GM19193 (cell line): ENCODE results near the gene TMEM80.

Experiments used
- POLR2A ChIP-seq: IDR thresholded peaks from 4 replicates; pipeline ENCODE4 v1.6.1; 2011; ENCODE audit not compliant: insufficient read depth, insufficient read length; ENCODE audit errors: extremely low read depth

Gene TMEM80

DNA sequence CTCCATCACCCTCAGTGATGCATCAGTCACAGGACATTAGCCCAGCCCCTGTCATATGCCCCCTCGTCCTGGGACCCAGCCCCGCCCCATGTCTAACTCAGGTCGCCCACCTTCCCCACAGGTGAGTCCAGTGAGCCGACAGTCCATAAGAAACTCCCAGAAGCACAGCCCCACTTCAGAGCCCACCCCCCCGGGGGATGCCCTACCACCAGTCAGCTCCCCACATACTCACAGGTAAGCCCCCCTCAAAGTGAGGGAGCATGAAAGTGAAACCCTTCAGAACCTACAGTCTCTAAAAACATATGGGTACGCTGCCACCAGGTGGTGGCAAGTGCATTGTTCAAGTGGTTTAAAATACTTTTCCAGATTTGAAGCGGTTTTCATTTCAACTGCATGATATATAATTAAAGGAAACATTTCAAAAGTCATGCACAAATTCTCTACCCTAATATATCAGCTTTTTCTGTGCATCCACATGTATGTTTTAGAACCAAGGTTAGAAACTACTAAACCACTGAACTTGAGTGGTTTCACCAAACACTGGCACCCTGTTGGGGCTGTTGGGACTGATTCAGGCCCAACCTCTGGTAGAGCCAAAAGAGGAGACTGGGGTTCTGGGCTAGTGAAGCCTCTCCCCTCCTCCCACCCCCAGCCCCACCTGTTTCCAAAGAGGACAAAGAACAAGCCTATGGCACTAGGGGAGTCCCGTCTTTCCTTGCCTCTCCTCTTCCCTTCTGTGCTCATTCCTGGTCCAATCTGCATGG lies 27.7 kb downstream of the TMEM80 start:
- no peak for TF ChIP-seq POLR2A

DNA sequence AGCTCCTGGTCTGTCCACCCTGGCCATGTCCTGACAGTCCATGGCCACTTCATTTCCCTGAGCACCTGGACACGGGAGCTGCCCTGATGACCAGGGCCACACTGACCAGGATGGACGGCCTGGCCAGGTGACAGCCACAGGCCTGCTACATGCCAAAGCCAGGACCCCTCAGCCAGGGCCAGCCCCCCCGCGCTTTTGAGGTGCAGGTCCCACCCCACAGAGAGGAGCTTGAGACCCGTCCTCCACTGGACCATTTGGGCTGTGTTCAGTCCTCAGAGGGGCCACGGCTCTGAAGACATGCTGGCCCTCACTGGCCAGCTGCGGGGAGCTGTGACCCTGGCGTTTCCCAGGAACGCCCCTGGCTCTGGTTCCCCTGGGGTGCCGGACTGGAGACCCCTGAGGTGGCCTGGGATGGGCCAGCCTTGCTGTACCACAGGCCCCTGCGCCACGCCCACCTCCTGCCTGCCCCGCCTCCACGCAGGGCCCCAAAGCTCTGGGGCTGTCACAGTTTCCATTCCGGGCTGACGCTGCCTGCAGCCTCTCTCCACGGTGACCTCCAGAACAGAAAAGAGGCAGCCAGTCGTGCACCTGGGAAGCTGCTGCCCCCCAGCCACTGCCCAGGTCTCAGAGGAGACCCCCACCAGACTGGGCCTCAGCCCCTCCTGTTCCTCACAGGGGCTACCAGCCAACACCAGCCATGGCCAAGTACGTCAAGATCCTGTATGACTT lies 28.6 kb downstream of the TMEM80 start:
- TF ChIP-seq POLR2A, result no peak

GRCh38 chr11:724778-725386 lies 29.3 kb downstream of the TMEM80 start:
- TF ChIP-seq POLR2A, result no peak

DNA sequence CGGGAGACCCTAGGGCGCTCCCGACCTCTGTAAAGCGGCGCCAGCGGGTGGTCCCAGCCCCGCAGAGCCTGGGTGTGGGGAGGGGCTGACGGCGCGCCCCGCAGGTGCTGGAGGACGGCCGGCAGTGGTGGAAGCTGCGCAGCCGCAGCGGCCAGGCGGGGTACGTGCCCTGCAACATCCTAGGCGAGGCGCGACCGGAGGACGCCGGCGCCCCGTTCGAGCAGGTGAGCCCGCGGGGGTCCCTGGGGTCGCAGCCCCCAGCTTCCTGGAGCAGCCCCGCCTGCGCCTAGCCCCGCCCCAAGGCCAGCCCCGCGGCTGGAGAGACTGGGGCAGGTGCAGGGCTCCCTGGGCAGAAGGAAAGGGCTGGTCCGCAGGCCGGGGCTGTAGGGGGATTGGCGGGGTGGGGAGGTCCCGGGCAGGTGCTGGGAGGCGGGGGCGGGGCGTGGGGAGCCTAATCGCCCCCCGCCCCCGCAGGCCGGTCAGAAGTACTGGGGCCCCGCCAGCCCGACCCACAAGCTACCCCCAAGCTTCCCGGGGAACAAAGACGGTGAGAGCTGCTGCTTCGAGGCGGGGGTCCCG lies 30.1 kb downstream of the TMEM80 start:
- no peak for TF ChIP-seq POLR2A

- TF ChIP-seq POLR2A, result peak; percentile 51
These were observed 30.9 kb downstream of the TMEM80 start for GRCh38 chr11:726278-727220.

- no peak for TF ChIP-seq POLR2A
These were observed 31.7 kb downstream of the TMEM80 start for GRCh38 chr11:727281-727701.

GRCh38 chr11:727859-728748 lies 32.5 kb downstream of the TMEM80 start:
- no peak for TF ChIP-seq POLR2A

DNA sequence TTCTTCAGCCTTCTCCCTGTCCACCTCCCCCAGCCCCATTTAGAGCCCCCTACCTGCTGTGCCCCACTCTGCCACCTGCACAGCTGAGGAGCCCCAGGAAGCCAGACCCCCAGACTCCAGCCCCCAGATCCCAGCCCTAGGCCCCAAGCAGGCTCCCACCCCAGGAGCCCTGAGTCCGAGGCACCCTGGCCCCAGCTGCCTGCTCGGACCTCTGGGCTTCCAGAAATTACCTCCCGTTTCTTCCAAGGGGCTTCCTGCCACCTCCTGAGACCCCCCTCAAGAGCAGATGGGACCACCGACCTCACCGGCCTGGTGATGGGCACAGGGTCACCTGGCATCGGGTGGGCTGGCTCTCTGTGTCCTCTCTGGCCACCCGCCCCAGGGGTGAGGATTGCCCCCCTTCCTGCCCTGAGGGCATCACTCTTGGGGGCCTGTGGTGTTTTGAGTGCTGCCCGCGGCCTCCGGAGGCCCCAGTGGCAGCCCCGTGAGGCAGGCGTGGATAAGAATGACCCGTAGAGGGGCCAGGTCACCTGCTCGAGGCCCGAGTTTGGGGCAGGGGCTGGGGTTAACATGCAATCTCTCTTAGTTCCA lies 33.4 kb downstream of the TMEM80 start:
- TF ChIP-seq POLR2A, result no peak

- no peak for TF ChIP-seq POLR2A
These were observed 34.0 kb downstream of the TMEM80 start for GRCh38 chr11:729492-730074.

- no peak for TF ChIP-seq POLR2A
These were observed 37.5 kb downstream of the TMEM80 start for GRCh38 chr11:733072-733471.

DNA sequence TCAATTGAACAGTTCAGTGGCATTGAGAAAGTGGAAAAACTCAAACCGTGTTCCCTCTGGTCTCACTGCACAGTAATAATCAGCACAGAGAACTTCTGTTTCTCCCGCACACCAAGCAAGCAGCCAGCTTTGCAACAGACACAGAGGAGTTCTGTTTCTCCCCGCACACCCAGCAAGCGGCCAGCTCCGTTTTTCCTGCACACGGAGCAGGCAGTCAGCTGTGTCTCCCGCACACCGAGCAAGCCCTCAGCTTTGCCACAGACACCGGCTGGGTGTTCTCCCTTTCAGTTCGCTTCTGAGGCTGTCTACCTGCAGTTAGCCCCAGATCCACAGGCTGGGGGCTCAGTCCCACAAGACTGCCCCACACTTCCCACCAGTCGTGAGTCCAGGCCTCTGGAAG lies 41.8 kb downstream of the TMEM80 start:
- TF ChIP-seq POLR2A, result no peak

GRCh38 chr11:742156-742546 lies 46.5 kb downstream of the TMEM80 start:
- TF ChIP-seq POLR2A, result no peak
